Measurements from ENCODE around the gene WDR88.
"Not testable (repeated sequence)": the region's sequence is repeated elsewhere in the genome, so short reads cannot be mapped to it uniquely, and the experiment has no call there.

WDR88 gene

DNA sequence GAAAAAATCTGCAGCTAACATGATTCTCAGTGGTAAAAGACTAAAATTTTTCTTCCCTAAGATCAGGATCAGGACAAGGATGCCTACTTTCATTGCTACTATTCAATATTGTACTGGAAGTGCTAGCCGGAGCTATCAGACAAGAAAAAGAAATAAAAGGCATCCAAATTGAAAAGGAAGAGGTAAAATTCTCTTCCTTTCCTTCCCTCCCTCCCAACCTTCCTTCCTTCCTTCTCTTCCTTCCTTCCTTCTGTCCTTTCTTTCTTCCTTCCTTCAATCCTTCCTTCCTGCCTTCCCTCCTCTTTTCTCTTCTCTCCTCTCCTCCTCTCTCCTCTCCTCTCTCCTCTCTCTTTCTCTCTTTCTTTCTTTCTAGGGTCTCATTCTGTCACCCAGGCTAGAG is 35.5 kb downstream of the WDR88 start:
- DNase-seq (ENCODE audit: extremely low spot score, insufficient read length, low read depth), result no peak
- no peak for FAIRE-seq

- DNase-seq (ENCODE audit: extremely low spot score, insufficient read length, low read depth) (no peak), FAIRE-seq (no peak)
Observed at GRCh38 chr19:33168528-33168927, 36.6 kb downstream of the WDR88 start.

DNA sequence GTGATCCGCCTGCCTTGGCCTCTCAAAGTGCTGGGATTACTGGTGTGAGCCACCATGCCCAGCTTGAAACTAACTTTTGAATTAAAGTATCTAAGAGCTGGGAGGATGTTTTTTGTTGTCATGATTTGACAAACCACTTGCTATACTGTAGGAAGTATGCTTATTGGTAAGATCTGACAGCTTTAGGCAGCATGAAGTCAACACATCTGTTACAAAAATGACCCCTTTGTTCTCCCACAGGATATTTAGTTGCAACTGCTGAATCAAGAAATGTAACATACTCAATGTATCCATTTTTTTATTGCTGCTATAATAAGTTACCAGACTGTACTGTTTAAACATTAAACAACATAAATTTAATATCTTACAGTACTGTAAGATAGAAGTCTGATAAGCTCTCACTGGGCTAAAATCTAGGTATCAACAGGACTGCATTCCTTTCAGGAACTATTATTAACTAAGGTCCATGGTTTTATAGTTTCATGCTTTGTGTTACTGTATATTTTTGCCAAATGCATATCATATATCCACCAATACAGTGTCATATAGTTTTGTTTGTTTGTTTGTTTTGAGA is 39.4 kb downstream of the WDR88 start:
- FAIRE-seq (no peak), DNase-seq (ENCODE audit: extremely low spot score, insufficient read length, low read depth) (no peak)

DNA sequence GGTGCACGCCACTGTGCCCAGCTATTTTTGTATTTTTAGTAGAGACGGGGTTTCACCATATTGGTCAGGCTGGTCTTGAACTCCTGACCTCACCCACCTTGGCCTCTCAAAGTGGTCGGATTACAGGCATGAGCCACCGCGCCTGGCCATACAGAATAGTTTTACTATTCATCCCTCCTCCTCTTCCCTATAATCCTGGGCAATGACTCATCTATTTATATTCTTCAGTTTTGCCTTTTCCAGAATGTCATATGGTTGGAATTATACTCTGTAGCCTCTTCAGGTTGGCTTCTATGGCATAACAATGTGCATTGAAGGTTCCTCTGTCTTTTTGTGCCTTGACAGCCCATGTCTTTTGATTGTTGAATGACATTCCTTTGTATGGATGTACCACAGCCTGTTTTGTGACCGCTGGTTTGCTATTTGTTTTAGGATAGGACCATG is 40.0 kb downstream of the WDR88 start:
- FAIRE-seq (no peak), DNase-seq (ENCODE audit: extremely low spot score, insufficient read length, low read depth) (no peak)

DNA sequence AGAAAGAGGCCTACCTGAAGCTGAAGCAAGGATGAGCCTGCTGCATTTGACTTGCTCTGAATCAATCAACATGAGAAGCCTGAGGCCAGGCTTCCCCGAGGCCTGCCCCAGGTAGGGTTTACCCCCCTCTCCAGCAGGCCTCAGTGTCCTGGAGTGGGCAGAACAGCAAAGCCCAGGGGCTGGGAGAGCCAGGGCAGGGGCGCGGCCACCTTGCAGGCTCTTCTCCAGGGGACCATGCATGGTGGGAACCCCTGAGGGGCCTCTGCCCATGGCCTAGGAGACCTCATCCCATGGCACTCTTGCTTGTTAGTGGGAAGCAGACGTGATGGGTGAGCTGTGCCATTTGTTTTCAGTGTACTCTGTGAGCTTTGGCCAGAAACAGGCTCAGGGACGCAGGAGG is 42.3 kb downstream of the WDR88 start:
- DNase-seq (ENCODE audit: extremely low spot score, insufficient read length, low read depth) (no peak), FAIRE-seq (no peak)

- FAIRE-seq, result no peak
Observed at GRCh38 chr19:33175156-33175782, 43.4 kb downstream of the WDR88 start.

DNA sequence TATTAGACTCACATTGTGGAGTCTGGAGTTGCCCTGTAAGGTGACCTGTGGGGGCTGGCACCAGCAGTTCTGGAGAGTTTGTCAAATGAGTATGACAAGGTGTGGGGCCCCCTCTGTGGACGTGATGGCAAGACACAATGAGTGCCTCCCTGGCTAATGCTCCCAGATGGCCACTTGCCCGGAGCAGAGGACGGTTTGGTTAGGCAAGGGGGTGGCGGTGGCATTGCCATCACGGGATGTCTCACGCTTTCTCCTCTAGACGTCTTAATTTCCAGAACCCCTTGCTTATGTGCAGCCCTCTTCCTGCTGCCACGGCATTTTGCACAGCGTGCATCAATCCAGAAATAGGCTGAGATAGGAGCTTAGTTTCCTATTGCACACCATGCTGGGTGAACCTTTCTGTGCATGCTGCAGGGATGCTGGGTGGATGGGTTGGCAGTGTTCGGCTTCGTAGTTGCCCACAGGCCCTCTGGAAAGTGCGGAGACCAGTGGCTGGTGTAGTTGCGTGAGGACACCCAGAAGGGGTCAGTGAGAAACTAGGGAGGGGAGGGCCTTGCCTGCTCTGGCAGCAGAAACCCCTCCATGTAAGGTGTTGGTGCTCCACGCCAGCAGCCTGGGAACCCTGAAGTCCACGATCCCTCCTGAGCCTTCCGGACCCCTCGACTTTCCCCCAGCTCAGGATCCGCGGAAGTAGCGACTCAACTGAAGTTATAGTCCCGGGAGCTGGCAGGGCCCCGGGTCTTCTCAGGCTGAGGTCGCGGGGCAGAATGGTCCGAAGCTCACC is 44.2 kb downstream of the WDR88 start:
- DNase-seq (ENCODE audit: extremely low spot score, insufficient read length, low read depth) (peak; percentile 23), FAIRE-seq (no peak)

More at GRCh38 chr19:33175156-33175782, 43.4 kb downstream of the WDR88 start:
- no peak for DNase-seq (ENCODE audit: extremely low spot score, insufficient read length, low read depth)

- DNase-seq (ENCODE audit: extremely low spot score, insufficient read length, low read depth) (peak; percentile 93), FAIRE-seq (peak; percentile 96)
Observed at GRCh38 chr19:33176670-33177416, 44.9 kb downstream of the WDR88 start.

DNA sequence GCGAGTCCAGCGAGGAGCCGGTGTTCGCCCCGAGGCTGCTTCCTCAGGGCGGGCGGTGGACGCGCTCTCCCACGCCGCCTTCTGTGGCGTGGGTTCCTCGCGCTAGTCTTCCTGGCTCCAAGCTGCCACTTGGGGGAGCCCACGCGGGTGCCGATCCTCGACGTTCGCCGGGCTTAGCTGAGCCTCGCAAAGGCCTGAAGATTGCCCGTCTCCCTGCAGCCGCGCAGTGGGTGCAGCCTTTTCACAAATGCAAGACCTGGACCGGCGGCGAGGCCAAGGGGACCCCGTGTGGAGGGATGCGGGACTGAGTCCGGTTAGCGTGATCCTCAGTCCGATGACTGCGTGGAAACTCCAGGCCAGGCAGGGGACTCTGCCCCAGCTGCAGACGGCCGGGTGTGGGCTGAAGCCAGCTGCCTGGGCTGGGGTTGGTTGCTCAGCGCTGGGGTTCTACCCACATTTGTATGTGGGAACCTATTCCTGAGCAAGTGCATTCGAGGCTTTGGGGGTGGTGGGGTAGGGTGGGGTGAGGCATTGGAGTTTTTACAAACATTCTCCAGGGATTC is 45.6 kb downstream of the WDR88 start:
- FAIRE-seq (peak; percentile 29), DNase-seq (ENCODE audit: extremely low spot score, insufficient read length, low read depth) (no peak)

DNA sequence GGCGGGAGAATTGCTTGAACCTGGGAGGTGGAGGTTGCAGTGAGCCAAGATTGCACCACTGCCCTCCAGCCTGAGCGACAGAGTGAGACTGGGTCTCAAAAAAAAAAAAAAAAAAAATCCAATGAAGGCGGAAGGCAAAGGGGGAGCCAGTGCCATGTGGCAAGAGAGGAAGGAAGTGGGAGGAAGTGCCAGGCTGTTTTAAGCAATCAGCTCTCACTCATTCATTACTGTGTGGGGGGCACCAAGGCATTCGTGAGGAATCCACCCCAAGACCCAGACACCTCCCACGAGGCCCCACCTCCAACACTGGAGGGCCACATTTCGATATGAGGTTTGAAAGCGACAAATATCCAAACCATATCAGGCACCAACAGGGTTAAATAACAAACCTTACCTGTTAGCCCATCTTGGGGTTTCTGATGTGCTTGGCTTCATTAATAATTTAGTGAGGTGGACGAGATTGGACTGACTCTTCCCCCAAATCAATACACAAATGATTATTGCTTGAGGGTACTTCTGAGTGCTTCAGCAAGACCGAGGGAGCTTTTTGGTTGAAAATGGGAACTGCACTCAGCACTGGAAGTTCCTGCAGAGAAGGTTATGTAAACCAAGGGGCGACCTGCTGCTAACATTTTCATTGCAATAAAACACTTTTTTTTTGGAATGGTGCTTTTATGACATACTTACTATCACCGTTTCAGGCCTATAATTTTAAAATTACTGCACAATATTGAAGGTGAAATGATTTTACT is 54.7 kb downstream of the WDR88 start:
- DNase-seq (ENCODE audit: extremely low spot score, insufficient read length, low read depth) (no peak), FAIRE-seq (no peak)

GRCh38 chr19:33187183-33187540 is 55.2 kb downstream of the WDR88 start:
- no peak for DNase-seq (ENCODE audit: extremely low spot score, insufficient read length, low read depth)
- FAIRE-seq, result no peak

DNA sequence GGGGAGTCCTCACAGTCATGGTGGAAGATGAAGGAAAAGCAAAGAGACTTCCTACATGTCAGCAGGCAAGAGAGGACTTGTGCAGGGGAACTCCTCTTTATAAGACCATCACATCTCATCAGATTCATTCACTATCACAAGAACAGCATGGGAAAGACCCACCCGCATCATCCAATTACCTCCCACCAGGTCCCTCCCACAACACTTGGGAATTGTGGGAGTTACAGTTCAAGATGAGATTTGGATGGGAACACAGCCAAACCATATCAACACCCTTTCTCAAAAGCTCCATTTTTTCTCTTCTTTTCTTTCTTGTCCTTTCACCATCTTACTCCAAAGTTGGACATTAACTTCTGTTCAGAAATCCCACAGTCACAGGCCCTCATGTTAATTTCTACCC is 57.5 kb downstream of the WDR88 start:
- no peak for FAIRE-seq
- no peak for DNase-seq (ENCODE audit: extremely low spot score, insufficient read length, low read depth)

DNA sequence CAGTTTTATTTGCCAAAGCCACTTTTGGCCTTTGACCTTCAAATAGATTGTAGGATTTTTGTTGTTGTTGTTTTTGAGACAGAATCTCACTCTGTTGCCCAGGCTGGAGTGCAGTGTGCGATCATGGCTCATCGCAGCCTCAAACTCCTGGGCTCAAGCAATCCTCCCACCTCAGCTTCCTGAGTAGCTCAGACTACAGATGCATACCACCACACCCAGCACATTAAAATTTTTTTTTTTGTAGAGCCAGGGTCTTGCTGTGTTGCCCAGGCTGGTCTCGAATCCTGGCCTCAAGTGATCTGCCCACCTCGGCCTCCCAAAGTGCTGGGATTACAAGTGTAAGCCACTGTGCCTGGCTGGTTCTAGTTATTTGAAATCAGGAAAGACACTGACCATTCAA is 59.2 kb downstream of the WDR88 start:
- not testable (repeated sequence) for DNase-seq (ENCODE audit: extremely low spot score, insufficient read length, low read depth); FAIRE-seq

- FAIRE-seq, result no peak
- no peak for DNase-seq (ENCODE audit: extremely low spot score, insufficient read length, low read depth)
Observed at GRCh38 chr19:33191501-33191900, 59.6 kb downstream of the WDR88 start.

DNA sequence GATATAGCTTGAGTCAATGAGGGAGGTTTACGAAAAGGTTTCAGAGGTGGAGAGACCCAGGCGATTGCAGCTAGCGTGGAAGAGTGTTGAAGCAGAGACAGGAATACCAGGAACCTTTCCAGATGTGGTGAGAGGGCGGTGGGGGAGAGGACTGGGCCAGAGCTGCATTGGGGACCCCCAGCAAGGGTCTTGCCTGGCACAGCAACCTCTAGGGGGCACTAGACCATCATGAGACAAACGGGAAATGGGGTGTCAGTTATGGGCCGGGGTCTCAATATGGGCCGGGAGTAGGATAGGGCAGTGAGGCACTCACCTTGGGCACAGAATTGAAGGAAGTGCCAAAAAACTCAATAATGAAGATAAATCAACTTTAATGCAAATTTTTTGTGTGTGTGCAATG is 60.1 kb downstream of the WDR88 start:
- DNase-seq (ENCODE audit: extremely low spot score, insufficient read length, low read depth), result no peak
- FAIRE-seq, result no peak

DNA sequence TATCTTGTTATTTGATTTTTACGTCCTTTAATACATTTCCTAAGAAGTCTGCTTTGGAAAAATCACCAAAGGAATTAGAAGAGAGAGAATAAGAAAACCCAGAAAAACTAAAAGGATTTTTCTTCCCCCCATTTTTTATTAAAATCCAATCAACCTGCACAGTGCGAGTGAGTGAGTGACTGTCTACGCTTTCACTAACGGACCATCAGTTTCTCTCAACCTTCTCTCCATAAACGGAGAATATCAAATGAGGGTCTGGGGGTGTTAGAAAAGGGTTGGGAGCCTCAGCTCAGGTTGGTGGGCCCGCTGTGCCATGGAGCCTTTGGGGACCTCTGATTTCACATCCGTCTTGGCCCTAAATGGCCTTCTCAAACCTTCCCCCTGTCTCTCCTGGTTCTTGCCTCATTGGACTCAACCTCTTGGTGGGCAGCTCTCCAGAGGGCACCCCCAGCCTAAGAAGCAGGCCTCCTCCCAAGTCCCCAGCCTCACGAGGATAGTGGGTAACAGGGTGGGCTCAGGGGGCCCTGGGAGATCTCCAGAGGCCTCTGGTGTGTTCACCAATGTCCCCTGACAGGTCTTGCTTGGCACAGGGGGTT is 61.5 kb downstream of the WDR88 start:
- FAIRE-seq (no peak), DNase-seq (ENCODE audit: extremely low spot score, insufficient read length, low read depth) (no peak)

DNA sequence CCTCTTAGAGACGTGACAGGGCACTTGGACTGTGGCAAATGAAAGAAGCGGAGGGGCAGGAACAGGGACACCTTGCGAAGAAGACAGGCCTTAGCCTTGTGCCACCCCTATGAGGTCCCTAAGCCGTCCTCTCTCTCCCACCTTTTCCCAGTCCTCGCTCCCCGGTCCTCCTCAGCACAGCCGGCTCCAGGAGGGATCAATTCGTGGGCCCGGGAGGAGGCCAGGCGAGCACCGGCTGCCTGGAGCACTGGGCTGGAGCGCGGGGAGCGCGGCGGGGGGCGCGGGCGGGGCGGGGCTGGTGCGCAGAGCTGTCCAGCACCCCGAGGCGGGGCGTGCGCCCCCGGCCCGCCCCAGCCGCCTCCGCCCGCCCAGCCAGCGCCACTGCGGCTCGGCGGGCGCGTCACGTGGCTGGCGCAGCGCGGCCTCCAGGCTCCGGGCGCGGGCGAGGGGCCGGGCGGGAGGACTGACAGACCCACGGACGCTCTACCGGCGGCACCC is 62.0 kb downstream of the WDR88 start, which contains the start of gene LRP3:
Gene LRP3, plus strand, starts transcription at position 466 of the 498 bp plus-strand sequence. CDS start 456 bp downstream, outside the sequence.
- no peak for FAIRE-seq
- no peak for DNase-seq (ENCODE audit: extremely low spot score, insufficient read length, low read depth)

DNA sequence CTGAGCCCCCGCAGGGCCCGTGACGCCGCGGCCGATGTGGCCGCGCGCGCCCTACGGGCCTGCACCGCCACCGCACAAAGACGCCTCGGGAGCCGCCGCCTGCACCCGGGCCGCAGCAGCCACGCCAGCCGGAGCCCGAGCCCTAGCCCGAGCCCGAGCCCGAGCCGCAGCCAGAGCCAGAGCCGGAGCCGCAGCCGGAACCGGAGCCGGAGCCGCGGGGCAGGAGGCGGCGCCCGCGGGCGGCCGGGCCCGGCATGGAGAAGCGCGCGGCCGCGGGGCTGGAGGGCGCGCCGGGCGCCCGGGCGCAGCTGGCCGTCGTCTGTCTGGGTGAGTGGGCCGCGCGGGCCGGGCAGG is 62.6 kb downstream of the WDR88 start:
- FAIRE-seq, result no peak
- DNase-seq (ENCODE audit: extremely low spot score, insufficient read length, low read depth), result no peak

Data from GM18507 (cell line).